ENCODE data around the gene ALDH1L1. TPM values are rescaled to one million over a fixed set of nuclear protein-coding genes. Genes with fewer than 3 reads are reported as not detected.
A peak's percentile ranks its signal among the peaks of the same experiment; 100 is the strongest.

ALDH1L1 gene
- total RNA-seq, 1 donor from 2014 or later = not detected

DNA sequence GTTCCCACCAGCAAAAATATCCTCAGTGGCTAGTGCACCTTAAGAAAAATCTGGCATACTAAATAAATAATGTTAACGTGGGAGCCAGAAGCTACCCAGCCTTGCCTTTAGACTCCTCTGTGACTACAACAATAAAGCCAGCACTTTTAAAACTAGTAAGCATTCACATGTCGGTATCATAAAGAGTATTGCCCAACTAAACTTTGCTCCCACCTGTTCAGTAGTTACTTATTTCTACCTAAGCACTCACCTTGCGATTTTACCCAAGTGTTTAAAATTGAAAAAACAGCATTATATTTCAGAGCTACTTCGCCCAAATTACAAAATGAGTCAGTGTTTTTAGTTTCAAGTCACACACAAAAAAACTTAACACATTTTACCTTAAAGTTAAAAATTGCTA is 12.8 kb downstream of the ALDH1L1 start:
- no peak overlapping the region for H3K27ac Mint-ChIP-seq (ENCODE audit: unreplicated experiment)
- no peak overlapping the region for H3K4me3 Mint-ChIP-seq (ENCODE audit: unreplicated experiment)
- TF ChIP-seq CTCF (IDR thresholded peaks at IDR 0.05; ENCODE audit: partially characterized antibody, unreplicated experiment) = no peak
- DNase-seq = no peak
- H3K9me3 Mint-ChIP-seq (ENCODE audit: unreplicated experiment) = no peaks in the 10 kb centered on the region
- H3K27me3 Mint-ChIP-seq (ENCODE audit: unreplicated experiment) = no peaks in the 10 kb centered on the region
- H3K36me3 Mint-ChIP-seq (ENCODE audit: unreplicated experiment) = no peaks in the 10 kb centered on the region
- no peaks in the 10 kb centered on the region for H3K4me1 Mint-ChIP-seq (ENCODE audit: low read depth, unreplicated experiment)

DNA sequence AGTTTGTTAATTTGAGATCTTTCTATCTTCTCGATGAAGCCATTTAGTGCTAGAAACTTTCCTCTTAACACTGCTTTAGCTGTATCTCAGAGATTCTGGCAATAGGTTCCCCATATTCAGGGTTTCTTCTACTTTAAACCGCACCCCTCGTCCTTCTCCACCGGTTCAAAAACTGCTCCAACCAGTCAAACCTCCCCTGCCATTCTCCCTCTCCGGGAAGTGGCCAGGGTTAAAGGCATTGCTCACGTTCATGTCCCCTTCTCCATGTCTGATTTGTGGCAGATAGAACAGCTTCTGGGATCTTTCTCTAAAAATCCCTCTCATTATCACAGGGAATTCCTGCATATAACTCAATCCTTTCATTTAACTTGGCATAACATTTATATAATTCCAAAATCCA is 14.4 kb downstream of the ALDH1L1 start:
- Mint-ChIP-seq H3K27ac (ENCODE audit: unreplicated experiment) (no peak overlapping the region), H3K9me3 (ENCODE audit: unreplicated experiment) (no peaks in the 10 kb centered on the region), H3K4me1 (ENCODE audit: low read depth, unreplicated experiment) (peaks cover 4% of the 10 kb centered on the region), H3K4me3 (ENCODE audit: unreplicated experiment) (no peak overlapping the region), H3K27me3 (ENCODE audit: unreplicated experiment) (no peaks in the 10 kb centered on the region), H3K36me3 (ENCODE audit: unreplicated experiment) (no peaks in the 10 kb centered on the region)
- DNase-seq = no peak
- no peak for TF ChIP-seq CTCF (IDR thresholded peaks at IDR 0.05; ENCODE audit: partially characterized antibody, unreplicated experiment)

- TF ChIP-seq CTCF (IDR thresholded peaks at IDR 0.05; ENCODE audit: partially characterized antibody, unreplicated experiment) = no peak
- Mint-ChIP-seq H3K36me3 (ENCODE audit: unreplicated experiment) (no peaks in the 10 kb centered on the region), H3K9me3 (ENCODE audit: unreplicated experiment) (peaks cover 9% of the 10 kb centered on the region), H3K27me3 (ENCODE audit: unreplicated experiment) (peaks cover 2% of the 10 kb centered on the region), H3K4me3 (ENCODE audit: unreplicated experiment) (no peak overlapping the region), H3K27ac (ENCODE audit: unreplicated experiment) (no peak overlapping the region), H3K4me1 (ENCODE audit: low read depth, unreplicated experiment) (peaks cover 19% of the 10 kb centered on the region)
- no peak for DNase-seq
Measured at GRCh38 chr3:126161309-126161708, 19.1 kb downstream of the ALDH1L1 start.

DNA sequence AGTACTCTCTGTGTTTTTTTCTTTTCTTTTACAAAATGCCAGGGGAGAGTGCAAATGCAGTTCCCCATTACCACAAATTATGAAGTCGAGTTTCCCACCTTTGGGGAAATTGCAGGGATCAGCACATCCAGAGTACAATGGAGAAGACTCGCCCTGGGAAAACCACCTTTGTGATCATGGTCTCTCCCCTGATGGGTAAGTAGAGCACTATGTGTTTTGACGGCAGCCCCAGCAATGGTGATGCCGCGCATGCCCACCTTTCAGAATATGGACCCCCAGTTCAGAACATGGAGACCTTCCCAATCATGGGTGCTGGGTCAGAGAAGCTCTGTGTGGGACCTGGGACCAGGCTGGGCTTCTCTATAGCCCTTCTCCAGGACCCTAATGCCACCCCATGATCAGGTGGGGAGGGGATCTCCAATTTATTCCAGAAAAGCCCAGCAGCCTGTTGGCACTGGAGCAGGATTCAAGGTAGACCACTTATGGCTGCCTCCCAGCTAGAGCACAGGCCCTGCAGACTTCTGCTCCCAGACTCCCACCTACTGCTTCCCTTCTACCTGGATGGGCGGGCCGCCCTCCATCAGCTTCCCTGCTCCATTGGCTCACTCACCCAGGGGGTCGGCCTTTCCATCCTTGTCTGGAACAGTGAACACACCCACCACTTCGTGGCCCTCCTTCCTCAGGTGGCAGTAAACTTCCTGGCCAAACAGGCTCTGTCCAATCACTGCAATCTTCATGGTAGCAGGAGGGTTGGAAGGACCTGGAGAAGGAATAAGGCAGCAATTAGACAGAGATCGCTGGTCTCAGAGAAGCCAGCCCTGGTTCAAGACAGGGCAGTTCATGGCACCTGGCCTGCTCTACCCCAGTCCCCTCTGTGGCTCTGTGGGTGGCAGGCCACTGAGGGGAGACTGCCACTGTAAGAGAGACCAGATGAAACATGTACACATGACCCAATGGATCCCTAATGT is 19.9 kb downstream of the ALDH1L1 start:
- no peak for TF ChIP-seq CTCF (IDR thresholded peaks at IDR 0.05; ENCODE audit: partially characterized antibody, unreplicated experiment)
- no peak overlapping the region for H3K27ac Mint-ChIP-seq (ENCODE audit: unreplicated experiment)
- H3K9me3 Mint-ChIP-seq (ENCODE audit: unreplicated experiment) = peaks cover 11% of the 10 kb centered on the region
- H3K27me3 Mint-ChIP-seq (ENCODE audit: unreplicated experiment) = peaks cover 2% of the 10 kb centered on the region
- H3K4me3 Mint-ChIP-seq (ENCODE audit: unreplicated experiment) = no peak overlapping the region
- no peak for DNase-seq
- H3K4me1 Mint-ChIP-seq (ENCODE audit: low read depth, unreplicated experiment) = peaks cover 19% of the 10 kb centered on the region
- no peaks in the 10 kb centered on the region for H3K36me3 Mint-ChIP-seq (ENCODE audit: unreplicated experiment)

DNA sequence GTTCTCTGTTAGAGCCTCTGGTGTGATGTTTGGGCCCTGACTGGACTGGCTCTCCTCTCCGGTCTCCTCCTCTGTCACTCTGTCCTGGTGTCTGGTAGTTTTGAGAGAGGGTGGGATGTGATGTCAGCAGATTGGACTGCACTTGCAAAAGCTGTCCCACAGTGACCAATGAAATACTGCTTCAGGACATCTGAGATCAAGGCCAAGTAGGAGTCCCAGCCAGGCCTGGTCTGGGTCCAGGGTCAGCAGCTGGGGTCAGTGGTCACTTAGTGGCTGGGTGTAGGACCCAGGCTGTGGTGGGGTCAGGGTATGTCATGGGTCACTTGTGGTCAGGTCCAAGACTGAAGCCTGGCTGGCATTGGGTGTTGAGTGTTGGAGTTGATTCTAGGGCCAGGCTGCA is 20.9 kb downstream of the ALDH1L1 start:
- no peak overlapping the region for H3K27ac Mint-ChIP-seq (ENCODE audit: unreplicated experiment)
- DNase-seq = no peak

More for the DNA sequence above, 20.9 kb downstream of the ALDH1L1 start:
- Mint-ChIP-seq H3K36me3 (ENCODE audit: unreplicated experiment) (no peaks in the 10 kb centered on the region), H3K9me3 (ENCODE audit: unreplicated experiment) (peaks cover 11% of the 10 kb centered on the region), H3K27me3 (ENCODE audit: unreplicated experiment) (peaks cover 2% of the 10 kb centered on the region), H3K4me1 (ENCODE audit: low read depth, unreplicated experiment) (peaks cover 19% of the 10 kb centered on the region), H3K4me3 (ENCODE audit: unreplicated experiment) (peak overlapping the region; percentile 70)
- no peak for TF ChIP-seq CTCF (IDR thresholded peaks at IDR 0.05; ENCODE audit: partially characterized antibody, unreplicated experiment)
